Spinal cord (tissue), 10 donors: ENCODE measurements around the gene PXMP2. TPM values are rescaled to one million over a fixed set of nuclear protein-coding genes. Genes with fewer than 3 reads are reported as not detected.
A peak's percentile ranks its signal among the peaks of the same experiment; 100 is the strongest.

Experiments
- DNase-seq, 6 donors: peaks; one replicate each; pipeline versions ENCODE4 v3.0.0 to v3.0.0-alpha.2; 2013 to 2015; ENCODE audit warnings: low spot score in 6 of 6, low read depth in 4 of 6
- H3K27ac ChIP-seq: one replicate; pipeline ENCODE4 v1.5.1; 2013; ENCODE audit warnings: low read depth, low read length, control low read depth
- H3K27me3 ChIP-seq: one replicate; pipeline ENCODE4 v1.6.1; 2013; ENCODE audit warnings: low read length; ENCODE audit not compliant: control insufficient read depth, insufficient read depth
- H3K36me3 ChIP-seq: one replicate; pipeline ENCODE4 v1.6.1; 2013; ENCODE audit warnings: low read length; ENCODE audit not compliant: control insufficient read depth, insufficient read depth
- H3K4me1 ChIP-seq: one replicate; pipeline ENCODE4 v1.6.1; 2013; ENCODE audit warnings: low read length; ENCODE audit not compliant: control insufficient read depth, insufficient read depth
- H3K4me3 ChIP-seq: one replicate; pipeline ENCODE4 v1.5.1; 2013; ENCODE audit warnings: low read depth, low read length, control low read depth
- H3K9me3 ChIP-seq: one replicate; pipeline ENCODE4 v1.6.1; 2013; ENCODE audit warnings: low read length; ENCODE audit not compliant: control insufficient read depth, insufficient read depth
- WGBS: methylation state at CpG from one replicate; pipeline ENCODE4 v1.1.5; 2013; ENCODE audit warnings: missing lambda C conversion rate; ENCODE audit not compliant: insufficient coverage; 5-methylcytosine and 5-hydroxymethylcytosine counted together
- polyA plus RNA-seq, 2 donors: library from polyadenylated mRNA; unstranded; fragments of 120-200 nt; gene quantifications; one replicate each; pipeline ENCODE4 v1.2.1, GENCODE V29; 2013; ENCODE audit not compliant: insufficient read length in 2 of 2
- total RNA-seq, 2 donors: library from RNA; depleted of rRNA in 1 of 2; stranded (reverse); fragments of 120-200 nt in 1 of 2; fragments of >200 nt in 1 of 2; gene quantifications; one replicate each; pipeline versions ENCODE4 v1.2.3 to v1.2.4, GENCODE V29; 2013 to 2014
- donor health status: healthy.

The PXMP2 gene
- total and polyA plus RNA-seq, 4 donors = 27.5 to 74.7 (median 45.7) TPM

- Histone ChIP-seq H3K27ac (no peak overlapping the region), H3K9me3 (no peaks in the 10 kb centered on the region), H3K36me3 (peaks cover 91% of the 10 kb centered on the region), H3K4me3 (no peak overlapping the region), H3K27me3 (no peaks in the 10 kb centered on the region), H3K4me1 (no peaks in the 10 kb centered on the region)
- 95% methylated on average over 15 of the region's 17 CpGs for WGBS
- DNase-seq = no peak
These were observed 18.1 kb upstream of the PXMP2 start for GRCh38 chr12:132669166-132669879.

DNA sequence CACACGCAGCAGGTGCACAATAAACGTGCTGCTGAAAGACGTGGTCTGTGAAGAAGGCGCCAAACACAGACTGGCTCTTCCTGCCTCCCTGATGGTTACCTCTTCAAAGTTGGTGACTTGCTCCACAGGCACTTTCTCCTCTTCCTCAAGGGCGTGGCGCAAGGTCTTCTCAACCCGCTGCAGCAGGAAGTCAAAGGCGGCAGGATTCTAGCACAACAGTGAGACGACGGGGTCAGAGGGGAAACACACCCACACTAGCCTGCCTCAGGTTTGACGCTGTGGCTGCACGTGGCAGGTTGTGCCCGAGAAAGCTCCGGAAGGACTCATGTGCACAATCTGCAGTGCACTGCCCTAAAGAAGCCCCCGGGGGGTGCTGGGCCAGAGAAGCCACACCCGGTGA, 15.3 kb upstream of the PXMP2 start:
- H3K36me3 ChIP-seq = peaks cover 91% of the 10 kb centered on the region
- no peaks in the 10 kb centered on the region for H3K9me3 ChIP-seq
- H3K4me1 ChIP-seq = no peaks in the 10 kb centered on the region
- no peaks in the 10 kb centered on the region for H3K27me3 ChIP-seq
- 86% methylated on average over 16 of the region's 16 CpGs for WGBS
- DNase-seq = no peak
- H3K4me3 ChIP-seq = no peak overlapping the region
- no peak overlapping the region for H3K27ac ChIP-seq

- DNase-seq = no peak
- no peaks in the 10 kb centered on the region for H3K4me1 ChIP-seq
- 87% methylated on average over 6 of the region's 12 CpGs for WGBS
- peaks cover 90% of the 10 kb centered on the region for H3K36me3 ChIP-seq
- no peak overlapping the region for H3K27ac ChIP-seq
- no peak overlapping the region for H3K4me3 ChIP-seq
- H3K9me3 ChIP-seq = no peaks in the 10 kb centered on the region
- no peaks in the 10 kb centered on the region for H3K27me3 ChIP-seq
These were observed 14.7 kb upstream of the PXMP2 start for GRCh38 chr12:132672678-132673077.

DNA sequence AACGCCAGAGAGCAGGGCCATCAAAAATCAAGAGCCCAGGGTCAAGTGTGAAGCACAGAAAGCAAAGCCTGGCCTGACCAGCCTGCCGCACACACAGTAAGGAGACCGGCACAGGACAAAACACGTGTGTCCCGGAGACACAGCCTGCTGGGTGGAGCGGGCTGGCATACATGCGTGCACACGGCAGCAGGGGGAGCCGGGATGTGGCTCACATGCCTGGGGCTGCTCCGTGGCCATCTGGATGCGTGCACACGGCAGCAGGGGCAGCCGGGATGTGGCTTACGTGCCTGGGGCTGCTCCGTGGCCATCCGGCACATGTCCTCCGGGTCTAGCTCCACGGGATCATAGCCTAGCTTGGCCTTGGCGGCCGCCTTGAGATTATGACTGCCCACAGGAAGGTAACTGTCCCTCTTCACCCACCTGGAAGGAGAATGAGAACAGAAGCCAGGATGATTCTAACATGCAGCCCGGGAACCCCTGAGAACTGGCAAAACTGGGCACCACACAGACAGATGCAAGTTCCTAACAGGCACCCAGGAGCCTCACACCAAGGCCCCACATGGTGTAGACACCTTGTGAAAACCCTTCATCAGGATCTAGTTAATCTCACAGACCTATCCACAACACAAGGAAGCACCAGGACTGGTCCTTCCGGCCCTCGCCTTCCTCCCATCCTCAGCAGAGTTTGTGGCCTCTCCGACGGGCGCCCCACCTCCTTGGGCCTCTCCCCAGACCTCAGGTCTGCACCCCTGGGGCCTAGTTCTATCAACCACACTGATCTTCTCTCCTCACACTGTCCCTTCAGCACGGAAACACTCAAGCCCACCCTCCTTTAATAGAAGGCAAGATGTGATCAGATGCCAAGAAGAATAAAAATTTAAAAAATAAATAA, 13.9 kb upstream of the PXMP2 start:
- H3K27ac ChIP-seq = no peak overlapping the region
- WGBS = 93% methylated on average over 23 of the region's 27 CpGs
- H3K27me3 ChIP-seq = no peaks in the 10 kb centered on the region
- no peak overlapping the region for H3K4me3 ChIP-seq
- H3K4me1 ChIP-seq = no peaks in the 10 kb centered on the region
- peaks cover 86% of the 10 kb centered on the region for H3K36me3 ChIP-seq
- no peaks in the 10 kb centered on the region for H3K9me3 ChIP-seq
- DNase-seq = no peak

DNA sequence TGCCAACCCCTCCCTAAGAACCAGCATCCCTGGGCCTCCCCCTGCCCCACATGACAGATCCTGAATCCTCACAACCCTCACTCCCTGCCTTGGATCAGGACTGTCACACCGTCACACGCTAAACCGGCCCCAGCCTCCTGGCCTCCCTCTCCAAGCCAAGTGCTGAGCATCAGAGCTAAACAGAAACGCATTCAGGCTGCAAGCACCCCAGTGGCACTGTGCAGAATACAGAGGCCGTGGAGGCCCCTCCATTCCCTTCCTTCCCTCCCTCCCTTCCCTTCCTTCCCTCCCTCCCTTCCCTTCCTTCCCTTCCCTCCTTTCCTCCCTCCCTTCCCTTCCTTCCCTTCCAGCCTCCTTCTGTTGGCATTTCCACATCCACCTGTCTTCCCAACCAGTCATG, 12.8 kb upstream of the PXMP2 start:
- Histone ChIP-seq H3K36me3 (peaks cover 78% of the 10 kb centered on the region), H3K9me3 (no peaks in the 10 kb centered on the region), H3K27me3 (no peaks in the 10 kb centered on the region), H3K4me1 (no peaks in the 10 kb centered on the region), H3K4me3 (no peak overlapping the region), H3K27ac (no peak overlapping the region)
- WGBS = 97% methylated on average over 5 of the region's 5 CpGs
- no peak for DNase-seq

DNA sequence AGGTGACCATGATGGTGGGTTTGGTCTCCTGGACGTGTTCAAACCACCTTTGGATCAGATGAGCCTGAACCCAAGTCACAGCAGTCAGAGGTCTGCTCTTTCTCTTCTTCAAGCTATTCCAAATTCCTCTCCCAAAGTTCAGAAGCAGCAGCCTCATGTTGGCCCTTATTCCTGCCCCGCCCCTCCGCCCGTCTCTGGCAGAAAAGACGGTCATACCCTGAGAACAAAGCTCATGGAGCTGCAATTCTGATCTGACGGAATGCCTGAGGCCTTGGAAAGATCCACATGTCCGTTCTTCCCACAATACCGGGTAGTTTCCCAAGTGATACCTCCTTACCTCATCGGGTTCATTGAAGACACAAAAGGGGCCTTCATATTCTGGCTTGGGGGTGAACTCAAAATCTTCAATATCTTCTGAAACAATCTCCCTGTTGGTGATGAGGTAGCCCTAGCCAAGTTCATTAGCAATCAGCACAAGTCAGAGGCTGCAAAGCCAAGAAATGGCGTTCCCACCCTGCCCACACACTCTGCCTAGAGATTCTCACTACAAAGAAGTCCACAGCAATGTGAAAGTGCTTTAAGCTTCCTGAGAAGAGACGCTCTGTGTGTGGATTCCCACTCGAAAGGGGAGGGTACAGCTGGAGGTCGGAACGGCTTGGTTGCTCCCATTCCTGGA, 11.5 kb upstream of the PXMP2 start:
- Histone ChIP-seq H3K4me3 (no peak overlapping the region), H3K36me3 (peaks cover 68% of the 10 kb centered on the region), H3K4me1 (no peaks in the 10 kb centered on the region), H3K27me3 (no peaks in the 10 kb centered on the region), H3K27ac (no peak overlapping the region), H3K9me3 (no peaks in the 10 kb centered on the region)
- DNase-seq = no peak
- 95% methylated on average over 6 of the region's 14 CpGs for WGBS

- Histone ChIP-seq H3K27me3 (no peaks in the 10 kb centered on the region), H3K4me1 (no peaks in the 10 kb centered on the region), H3K9me3 (no peaks in the 10 kb centered on the region), H3K4me3 (no peak overlapping the region), H3K27ac (no peak overlapping the region), H3K36me3 (peaks cover 54% of the 10 kb centered on the region)
- 97% methylated on average over 3 of the region's 9 CpGs for WGBS
- no peak for DNase-seq
These were observed 9.9 kb upstream of the PXMP2 start for GRCh38 chr12:132677492-132677891.

- no peak overlapping the region for H3K27ac ChIP-seq
- H3K36me3 ChIP-seq = peaks cover 3% of the 10 kb centered on the region
- H3K9me3 ChIP-seq = no peaks in the 10 kb centered on the region
- H3K27me3 ChIP-seq = no peaks in the 10 kb centered on the region
- H3K4me1 ChIP-seq = peaks cover 19% of the 10 kb centered on the region
- H3K4me3 ChIP-seq = no peak overlapping the region
- DNase-seq = no peak
- 67% methylated on average over 3 of the region's 5 CpGs for WGBS
These were observed 2.0 kb upstream of the PXMP2 start for GRCh38 chr12:132685400-132685799.

- no peaks in the 10 kb centered on the region for H3K9me3 ChIP-seq
- peak overlapping the region; percentile 15 for H3K27ac ChIP-seq
- H3K36me3 ChIP-seq = peaks cover 3% of the 10 kb centered on the region
- H3K4me3 ChIP-seq = peak overlapping the region; percentile 46
- DNase-seq = peak in 2 of 6 donors; percentile 4 to 64
- H3K4me1 ChIP-seq = peaks cover 19% of the 10 kb centered on the region
- H3K27me3 ChIP-seq = no peaks in the 10 kb centered on the region
- under 1% methylated on average over 48 of the region's 55 CpGs for WGBS
These were observed 569 bp upstream of the PXMP2 start for GRCh38 chr12:132686825-132687210.
